Stimulated activated CD4-positive, alpha-beta T cell treated with anti-CD3 and anti-CD28 coated beads, TNF-alpha, amount 100 ng/mL, for 24 hours (primary cell): Measurements from ENCODE around the gene HIVEP3.

Experiments
- DNase-seq, 3 experiments: peaks; one replicate each; pipeline ENCODE4 v3.0.0-alpha.2; 2020; ENCODE audit warnings: low read depth in 3 of 3

The HIVEP3 gene

GRCh38 chr1:41468122-41468762 is 450.5 kb downstream of the HIVEP3 start:
- DNase-seq = no peak

DNA sequence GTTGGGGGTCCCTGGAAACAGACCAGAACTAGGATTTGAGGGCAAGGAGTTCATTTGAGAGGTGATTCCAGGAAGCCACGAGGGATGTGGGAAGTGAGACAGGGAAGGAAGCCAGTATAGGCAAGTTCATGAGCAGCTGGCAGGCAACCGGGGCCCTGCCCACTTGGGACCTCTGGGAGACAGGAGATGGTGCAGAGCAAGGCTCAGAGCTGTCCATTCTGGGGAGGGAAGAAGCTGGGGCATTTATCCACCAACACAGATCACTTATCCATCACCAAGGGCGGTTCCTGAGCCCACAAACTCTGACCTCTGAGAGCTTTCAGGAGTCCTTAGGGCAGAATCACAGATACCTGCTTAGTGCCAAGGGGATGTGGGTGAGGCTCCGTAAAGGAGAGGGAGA is 451.0 kb downstream of the HIVEP3 start:
- DNase-seq = no peak

DNA sequence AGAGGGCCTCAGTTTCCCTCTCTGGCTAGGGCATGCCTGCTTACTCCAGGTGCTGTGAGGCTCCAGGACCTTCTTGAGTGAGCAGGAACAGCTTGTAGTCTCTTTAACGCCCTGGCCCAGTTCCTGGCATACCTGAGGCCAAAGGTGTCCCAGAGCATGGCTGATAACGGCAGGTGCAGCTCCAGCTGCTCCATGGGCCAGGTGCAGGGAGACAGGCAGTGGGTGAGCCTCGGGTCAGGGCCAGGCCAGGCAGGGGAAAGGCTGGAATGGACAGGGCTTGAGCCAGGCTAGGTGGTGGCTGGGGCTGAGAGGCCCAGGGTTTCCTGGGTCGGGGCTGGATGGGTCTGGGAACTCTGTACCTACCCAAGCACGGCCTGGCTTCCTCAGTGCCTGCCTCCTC is 452.6 kb downstream of the HIVEP3 start:
- DNase-seq = no peak

GRCh38 chr1:41465741-41466140 is 453.0 kb downstream of the HIVEP3 start:
- DNase-seq = no peak

DNA sequence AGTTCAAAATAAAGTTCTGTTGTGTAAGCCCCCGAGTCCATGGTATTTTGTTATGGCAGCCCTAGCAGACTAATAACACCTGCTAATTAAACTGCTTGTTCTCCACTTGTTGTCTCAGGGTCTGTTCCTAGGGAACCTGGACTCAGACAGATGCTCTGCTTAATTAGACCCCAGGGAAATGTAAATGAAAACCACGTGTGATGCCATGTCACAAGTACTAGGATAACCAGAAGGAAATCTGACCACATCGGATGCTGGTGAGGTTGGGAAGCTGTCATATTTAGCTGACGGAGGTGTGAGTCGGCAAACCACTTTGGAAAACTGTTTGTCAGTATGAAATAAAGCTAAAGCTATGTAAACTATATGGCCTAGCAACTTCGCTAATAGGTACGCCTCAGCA is 453.8 kb downstream of the HIVEP3 start:
- DNase-seq = no peak

DNA sequence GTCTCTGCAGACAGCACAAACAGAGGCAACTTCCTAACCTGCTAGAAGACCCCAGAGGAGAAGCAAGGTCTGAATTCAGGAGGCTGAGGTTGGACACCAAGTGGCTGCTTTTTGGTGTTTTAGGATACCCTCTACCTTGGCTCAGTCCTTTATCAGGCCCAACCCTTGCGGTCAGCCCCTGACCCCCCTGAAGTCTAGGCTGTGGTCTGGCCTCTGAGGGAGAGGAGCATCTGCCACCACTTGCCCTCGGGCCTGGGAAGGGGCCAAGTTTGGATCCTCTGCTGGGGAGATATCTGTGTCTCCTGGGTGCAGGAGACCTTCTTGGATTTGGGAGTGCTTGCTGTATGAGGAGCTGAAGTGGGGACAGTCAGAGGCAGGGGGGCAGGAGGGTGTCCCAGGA is 455.2 kb downstream of the HIVEP3 start:
- no peak for DNase-seq

- no peak for DNase-seq
These were observed 456.1 kb downstream of the HIVEP3 start for GRCh38 chr1:41462680-41463004.

- DNase-seq = no peak
These were observed 456.7 kb downstream of the HIVEP3 start for GRCh38 chr1:41461790-41462679.

DNA sequence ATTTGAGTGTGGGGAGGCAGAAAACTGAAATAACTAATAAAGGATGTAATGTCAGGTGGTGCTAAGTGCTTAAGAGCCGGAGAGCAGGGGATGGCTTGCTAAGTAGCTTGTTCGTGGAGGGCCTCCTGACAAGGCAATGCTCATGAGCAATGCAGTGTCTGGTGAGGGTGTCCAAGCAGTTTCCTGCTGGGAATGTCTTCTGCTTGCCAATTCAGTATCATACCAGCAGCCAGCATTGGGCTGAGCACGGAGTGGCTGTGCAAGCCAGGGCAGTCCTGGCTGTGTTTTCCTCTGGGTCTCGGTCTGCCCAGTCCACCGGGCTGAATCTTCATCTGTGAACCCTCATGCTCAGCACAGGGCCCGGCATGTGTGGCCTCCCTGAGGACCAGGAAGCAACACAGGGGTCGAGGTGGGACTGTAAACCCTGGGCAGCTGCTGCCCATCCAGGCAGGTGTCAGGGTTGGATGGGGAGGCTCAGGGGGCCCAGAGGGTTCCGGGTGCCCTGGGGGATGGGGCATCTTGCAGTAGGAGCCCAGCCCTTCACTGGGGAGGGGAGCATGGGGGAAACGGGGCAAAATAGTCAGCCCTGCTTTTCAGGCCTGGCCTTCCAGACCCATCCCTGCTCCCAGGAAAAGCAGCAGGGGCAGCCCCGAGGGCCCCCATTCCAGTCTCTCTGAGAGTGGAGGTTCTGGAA is 461.7 kb downstream of the HIVEP3 start:
- no peak for DNase-seq
